IMR-90 (cell line): ENCODE measurements around the gene PTCD2.
A peak's percentile ranks its signal among the peaks of the same experiment; 100 is the strongest.

ENCODE experiments used
- CEBPB ChIP-seq: IDR thresholded peaks from 2 replicates; pipeline ENCODE4 v1.6.1; 2012; ENCODE audit warnings: low read depth, low read length, improper control_type of control experiment
- CHD1 ChIP-seq: IDR thresholded peaks from 2 replicates; pipeline ENCODE4 v1.6.1; 2012; ENCODE audit warnings: low read depth, low read length, improper control_type of control experiment
- CTCF ChIP-seq: conservative IDR thresholded peaks from 2 replicates; pipeline ENCODE4 v1.5.1; 2012; ENCODE audit warnings: mild to moderate bottlenecking, low read depth, low read length, improper control_type of control experiment
- FOS ChIP-seq: fragments of 150-350 bp; IDR thresholded peaks from 2 replicates; pipeline ENCODE4 v1.6.1; 2016; ENCODE audit warnings: low read depth, low read length
- MAFK ChIP-seq: IDR thresholded peaks from 2 replicates; pipeline ENCODE4 v1.6.1; 2012; ENCODE audit warnings: low read depth, low read length, improper control_type of control experiment
- MAZ ChIP-seq: IDR thresholded peaks from 2 replicates; pipeline ENCODE4 v1.6.1; 2012; ENCODE audit warnings: low read depth, mild to moderate bottlenecking, low read length, improper control_type of control experiment, moderate library complexity, borderline replicate concordance
- MXI1 ChIP-seq: IDR thresholded peaks from 2 replicates; pipeline ENCODE4 v1.6.1; 2012; ENCODE audit warnings: low read depth, mild to moderate bottlenecking, low read length, moderate library complexity, borderline replicate concordance
- NFE2L2 ChIP-seq: fragments of 150-350 bp; IDR thresholded peaks from 2 replicates; pipeline ENCODE4 v1.6.1; 2016; ENCODE audit warnings: low read depth, mild to moderate bottlenecking, low read length
- POLR2A ChIP-seq: IDR thresholded peaks from 2 replicates; pipeline ENCODE4 v1.6.1; 2012; ENCODE audit warnings: mild to moderate bottlenecking, low read depth, low read length
- RAD21 ChIP-seq: IDR thresholded peaks from 2 replicates; pipeline ENCODE4 v1.6.1; 2012; ENCODE audit warnings: low read length, improper control_type of control experiment
- RCOR1 ChIP-seq: IDR thresholded peaks from 2 replicates; pipeline ENCODE4 v1.6.1; 2012; ENCODE audit warnings: mild to moderate bottlenecking, low read length, improper control_type of control experiment; ENCODE audit not compliant: insufficient replicate concordance
- RFX5 ChIP-seq: IDR thresholded peaks from 2 replicates; pipeline ENCODE4 v1.8.0; 2012; ENCODE audit warnings: low read depth, mild to moderate bottlenecking, low read length, moderate library complexity
- SMC3 ChIP-seq: fragments of 150-350 bp; IDR thresholded peaks from 2 replicates; pipeline ENCODE4 v1.6.1; 2016; ENCODE audit warnings: low read depth, mild to moderate bottlenecking, antibody characterized with exemption, low read length, moderate library complexity
- USF2 ChIP-seq: fragments of 150-350 bp; IDR thresholded peaks from 2 replicates; pipeline ENCODE4 v1.6.1; 2017; ENCODE audit warnings: mild to moderate bottlenecking, antibody characterized with exemption, low read length, low read depth

GRCh38 chr5:72383280-72383679, 63.1 kb downstream of the PTCD2 start:
- TF ChIP-seq CTCF (no peak), CEBPB (no peak), RFX5 (no peak), POLR2A (no peak), MXI1 (no peak), MAZ (no peak), USF2 (peak; percentile 48; the same call in 1 of the 2 replicates), SMC3 (no peak), FOS (no peak), RAD21 (no peak), MAFK (no peak), RCOR1 (no peak), CHD1 (no peak), NFE2L2 (no peak)
